GM12878 (cell line): ENCODE results near the gene STK32B. TPM values are rescaled to one million over a fixed set of nuclear protein-coding genes. Genes with fewer than 3 reads are reported as not detected.
A peak's percentile ranks its signal among the peaks of the same experiment; 100 is the strongest.

Experiments
- ATAC-seq: fragments of 200-7000 bp; cut with Tn5 transposase; 3 replicates; pipeline ENCODE4 v1.9.1; 2020; ENCODE audit warnings: mild to moderate bottlenecking, moderate library complexity
- BruUV-seq: library from RNA; stranded (reverse); fragments of 400-500 nt; replicated peaks from 2 replicates; lab custom pipeline; 2021; lab: Mats Ljungman, UMichigan
- CTCF ChIA-PET: fragments of 300-600 bp; sonication (Branson Sonifier 250); formaldehyde crosslinking; extraction: SDS; loops from one replicate; lab custom pipeline; 2021; ENCODE audit warnings: inconsistent platforms; lab: Yijun Ruan, JAX
- POLR2A ChIA-PET: fragments of 350-600 bp; formaldehyde crosslinking; extraction: SDS; loops from one replicate; lab custom pipeline; 2021; ENCODE audit warnings: inconsistent platforms; lab: Charles Lee
- RAD21 ChIA-PET: fragments of 300-600 bp; sonication (Branson Sonifier 250); formaldehyde crosslinking; loops from one replicate; lab custom pipeline; 2023; ENCODE audit warnings: antibody characterized with exemption; ENCODE audit not compliant: unreplicated experiment; lab: Charles Lee
- SMC1A ChIA-PET: fragments of 300-600 bp; sonication (Branson Sonifier 250); formaldehyde crosslinking; loops from one replicate; lab custom pipeline; 2023; ENCODE audit not compliant: unreplicated experiment, uncharacterized antibody; lab: Charles Lee
- DNase-seq: peaks from one replicate; pipeline ENCODE4 v3.0.0-alpha.2; 2011; ENCODE audit warnings: low read depth, low spot score
- FAIRE-seq: peaks from 3 replicates; lab custom pipeline; 2011; peaks lifted over from hg19 to GRCh38; lab: Jason Lieb, UNC
- H2AFZ ChIP-seq: 2 replicates; pipeline ENCODE4 v1.6.0; 2011; ENCODE audit warnings: low read depth, low read length, control low read depth; ENCODE audit not compliant: control insufficient read depth
- H3K27ac ChIP-seq: 2 replicates; pipeline ENCODE4 v1.5.1; 2011; ENCODE audit warnings: control low read depth; ENCODE audit not compliant: control insufficient read depth, insufficient read depth
- H3K27me3 ChIP-seq, 2 experiments: replicated peaks in 1 of 2; 2 replicates each; pipeline versions ENCODE4 v1.6.0 to v1.6.1; 2011; ENCODE audit warnings: low read length in 1 of 2; ENCODE audit not compliant: control insufficient read depth in 2 of 2, insufficient read depth in 2 of 2
- H3K36me3 ChIP-seq, 2 experiments: 2 replicates each; pipeline ENCODE4 v1.5.1; 2011; ENCODE audit warnings: low read length in 1 of 2; ENCODE audit not compliant: control insufficient read depth in 2 of 2, insufficient read depth in 2 of 2
- H3K4me1 ChIP-seq: 2 replicates; pipeline ENCODE4 v1.6.1; 2011; ENCODE audit warnings: mild to moderate bottlenecking, low read length, moderate library complexity, mixed read lengths; ENCODE audit not compliant: control insufficient read depth, insufficient read depth
- H3K4me2 ChIP-seq: 2 replicates; pipeline ENCODE4 v1.6.0; 2011; ENCODE audit warnings: control low read depth; ENCODE audit not compliant: control insufficient read depth, insufficient read depth
- H3K4me3 ChIP-seq: fragments of 200-600 bp; sonication (generic); 2 replicates; pipeline ENCODE4 v1.5.1; 2016
- H3K79me2 ChIP-seq: 2 replicates; pipeline ENCODE4 v1.6.0; 2011; ENCODE audit warnings: low read length; ENCODE audit not compliant: control insufficient read depth, insufficient read depth
- H3K9ac ChIP-seq: 2 replicates; pipeline ENCODE4 v1.8.0; 2011; ENCODE audit warnings: low read length, control low read depth, mixed read lengths; ENCODE audit not compliant: control insufficient read depth, insufficient read depth
- H3K9me3 ChIP-seq: replicated peaks from 3 replicates; pipeline ENCODE4 v1.5.1; 2011; ENCODE audit warnings: mild to moderate bottlenecking, low read length; ENCODE audit not compliant: control insufficient read depth, insufficient read depth
- H4K20me1 ChIP-seq: 2 replicates; pipeline ENCODE4 v1.6.0; 2011; ENCODE audit not compliant: control insufficient read depth, insufficient read depth
- E2F8 ChIP-seq: fragments of 450-650 bp; IDR thresholded peaks from 2 replicates; pipeline ENCODE4 v1.6.1; 2018; ENCODE audit warnings: mild to moderate bottlenecking, low read depth, moderate library complexity; ENCODE audit not compliant: partially characterized antibody
- HCFC1 ChIP-seq: fragments of 150-350 bp; IDR thresholded peaks from 2 replicates; pipeline ENCODE4 v1.6.1; 2014; ENCODE audit warnings: low read length
- IKZF1 ChIP-seq: fragments of 450-650 bp; conservative IDR thresholded peaks from 2 replicates; pipeline ENCODE4 v1.6.1; 2017; ENCODE audit warnings: antibody characterized with exemption, mild to moderate bottlenecking
- IRF4 ChIP-seq: IDR thresholded peaks from 2 replicates; pipeline ENCODE4 v1.6.1; 2011; ENCODE audit warnings: low read depth, low read length
- KDM1A ChIP-seq: fragments of 200-600 bp; sonication (generic); IDR thresholded peaks from 2 replicates; pipeline ENCODE4 v1.6.1; 2016; ENCODE audit warnings: borderline replicate concordance
- KLF5 ChIP-seq: fragments of 450-650 bp; IDR thresholded peaks from 2 replicates; pipeline ENCODE4 v1.6.1; 2014; ENCODE audit warnings: mild to moderate bottlenecking; ENCODE audit not compliant: partially characterized antibody
- MEF2A ChIP-seq: IDR thresholded peaks from 2 replicates; pipeline ENCODE4 v1.6.1; 2011; ENCODE audit warnings: low read depth, mild to moderate bottlenecking, low read length, moderate library complexity; ENCODE audit not compliant: insufficient read depth
- MEF2B ChIP-seq: fragments of 450-650 bp; IDR thresholded peaks from 2 replicates; pipeline ENCODE4 v1.6.1; 2018; ENCODE audit warnings: mild to moderate bottlenecking, moderate library complexity; ENCODE audit not compliant: partially characterized antibody, poor library complexity, severe bottlenecking
- NR2C1 ChIP-seq: fragments of 450-650 bp; IDR thresholded peaks from 2 replicates; pipeline ENCODE4 v1.6.1; 2017; ENCODE audit warnings: antibody characterized with exemption, mild to moderate bottlenecking, moderate library complexity
- POU2F2 ChIP-seq: IDR thresholded peaks from 3 replicates; pipeline ENCODE4 v1.6.1; 2011; ENCODE audit warnings: low read depth, mild to moderate bottlenecking, low read length, borderline replicate concordance
- RUNX3 ChIP-seq: IDR thresholded peaks from 2 replicates; pipeline ENCODE4 v1.6.1; 2012; ENCODE audit warnings: low read length, inconsistent platforms
- SMAD1 ChIP-seq: fragments of 450-650 bp; IDR thresholded peaks from 2 replicates; pipeline ENCODE4 v1.6.1; 2018; ENCODE audit warnings: mild to moderate bottlenecking, low read depth; ENCODE audit not compliant: partially characterized antibody
- SUPT20H ChIP-seq: IDR thresholded peaks from 2 replicates; pipeline ENCODE4 v1.6.1; 2011; ENCODE audit warnings: low read depth, mild to moderate bottlenecking, low read length, moderate library complexity, borderline replicate concordance; ENCODE audit not compliant: control insufficient read depth
- TAF1 ChIP-seq: IDR thresholded peaks from 2 replicates; pipeline ENCODE4 v1.6.1; 2011; ENCODE audit warnings: mild to moderate bottlenecking, low read depth, low read length, borderline replicate concordance
- ZNF274 ChIP-seq: IDR thresholded peaks from one replicate; pipeline ENCODE4 v1.8.0; 2011; ENCODE audit not compliant: insufficient read length, insufficient read depth
- WGBS: methylation state at CpG from one replicate; pipeline ENCODE4 v1.1.6; 2016; ENCODE audit warnings: low lambda C conversion rate; ENCODE audit not compliant: insufficient replicate concordance, insufficient coverage; ENCODE audit errors: missing lambda C conversion rate; 5-methylcytosine and 5-hydroxymethylcytosine counted together
- in situ Hi-C: fragments of 300-500 bp; cut with MboI; formaldehyde crosslinking; loops from 9 replicates; pipeline ENCODE4 v1.14.3; 2018; ENCODE audit warnings: mixed read lengths
- intact Hi-C: fragments of 100-400 bp; cut with micrococcal nuclease; formaldehyde crosslinking; loops from one replicate; pipeline ENCODE4 v1.14.2; 2022; ENCODE audit not compliant: unreplicated experiment
- polyA plus RNA-seq, 11 experiments: library from polyadenylated mRNA; depleted of rRNA in 4 of 11; unstranded in 6 of 11; stranded (reverse) in 5 of 11; fragments of >200 nt; fragmentation: Nextera tagmentation in 4 of 11; fragmentation: Illumina TruSeq in 1 of 11; extraction: Ambion mirVana in 4 of 11; extraction: Trizol in 1 of 11; gene quantifications; 1 replicate in 1 of 11; 2 replicates in 10 of 11; pipeline versions ENCODE4 v1.2.1 to v1.2.3, GENCODE V29; 2011 to 2016; ENCODE audit warnings: inconsistent platforms in 2 of 11, missing spikeins in 2 of 11, low read depth in 1 of 11
- total RNA-seq, 4 experiments: library from RNA; depleted of rRNA in 3 of 4; stranded (reverse); fragments of >200 nt in 3 of 4; fragmentation: Illumina TruSeq in 1 of 4; extraction: Trizol in 1 of 4; gene quantifications; 2 replicates each; pipeline versions ENCODE4 v1.2.1 to v1.2.3, GENCODE V29; 2013 to 2021

STK32B gene
- total and polyA plus RNA-seq, 10 of the 15 experiments (the other 5 are each of a cell fraction or from before 2014, with no cell fraction given): 0.04 to 0.12 (median 0.08) TPM; not detected in 7

GRCh38 chr4:5416637-5417036, 365.4 kb downstream of the STK32B start:
- no peak overlapping the region for H3K27ac ChIP-seq
- TF ChIP-seq E2F8 (no peak), MEF2A (peak; percentile 68; the same call in 1 of the 2 replicates), NR2C1 (no peak), TAF1 (no peak), RUNX3 (peak; percentile 55), POU2F2 (no peak), IKZF1 (no peak), SMAD1 (no peak), ZNF274 (no peak), KDM1A (no peak), HCFC1 (no peak), IRF4 (no peak), KLF5 (no peak), SUPT20H (no peak), MEF2B (peak; percentile 44)
- TF ChIP-seq, all 136 proteins: peak for 3
- Histone ChIP-seq H4K20me1 (no peaks in the 10 kb centered on the region), H3K36me3 (no peaks in the 10 kb centered on the region), H3K9me3 (peaks cover 1% of the 10 kb centered on the region; the same call in 2 of the 3 replicates), H3K4me1 (no peaks in the 10 kb centered on the region; the same call in 1 of the 2 replicates), H3K4me3 (no peak overlapping the region), H3K9ac (no peak overlapping the region), H3K79me2 (no peaks in the 10 kb centered on the region), H2AFZ (peak overlapping the region; percentile 4; the same call in 1 of the 2 replicates), H3K27me3 (peaks cover 0 to 2% of the 10 kb centered on the region in 2 experiments; a peak in 1 of 4 replicates), H3K4me2 (no peak overlapping the region)
- no TSS peak for BruUV-seq
- DNase-seq (peak; percentile 8), FAIRE-seq (no peak), ATAC-seq (peak; percentile 40; the same call in 2 of the 3 replicates)
- in situ Hi-C loops (no loop called here), intact Hi-C loops (no loop called here)
- under 1% methylated on average over 7 of the region's 7 CpGs for WGBS
- CTCF ChIA-PET: no interaction called here
- POLR2A ChIA-PET: interaction anchor here (0.6 kb wide), 1 partner anchor 196 kb away, joined by 6 read pairs; no protein-coding TSS in a partner anchor
- SMC1A ChIA-PET: no interaction called here
- RAD21 ChIA-PET: no interaction called here
